K562 (cell line): ENCODE results near the gene RBM20. TPM values are rescaled to one million over a fixed set of nuclear protein-coding genes. Genes with fewer than 3 reads are reported as not detected.

ENCODE experiments used
- CLOCK ChIP-seq: fragments of 250-450 bp; sonication (Bioruptor Pico); IDR thresholded peaks from 2 replicates; pipeline ENCODE4 v1.4.0; 2020; ENCODE audit warnings: mild to moderate bottlenecking, moderate library complexity, borderline replicate concordance
- HNRNPH1 ChIP-seq: fragments of 200-400 bp; formaldehyde crosslinking; optimal IDR thresholded peaks from 2 replicates; pipeline ENCODE3; 2017; ENCODE audit warnings: low read depth, mild to moderate bottlenecking, low read length, moderate library complexity
- HNRNPL ChIP-seq: fragments of 200-400 bp; formaldehyde crosslinking; IDR thresholded peaks from 2 replicates; pipeline ENCODE4 v1.6.1; 2017; ENCODE audit warnings: low read depth, mild to moderate bottlenecking, low read length
- MLLT1 ChIP-seq, 2 experiments: fragments of 450-650 bp; IDR thresholded peaks; 2 replicates each; pipeline ENCODE4 v1.6.1; 2016
- NFE2L1 ChIP-seq: fragments of 450-650 bp; IDR thresholded peaks from 2 replicates; pipeline ENCODE4 v1.6.1; 2016; ENCODE audit warnings: missing genetic modification characterization, low read depth, mild to moderate bottlenecking, missing compliant biosample characterization, moderate library complexity, borderline replicate concordance
- PREB ChIP-seq: sonication (generic); formaldehyde crosslinking; IDR thresholded peaks from 2 replicates; pipeline ENCODE4 v1.8.1; 2023; ENCODE audit warnings: mild to moderate bottlenecking, missing genetic modification reagents
- THRAP3 ChIP-seq: fragments of 450-650 bp; IDR thresholded peaks from 2 replicates; pipeline ENCODE4 v1.6.1; 2016; ENCODE audit warnings: mild to moderate bottlenecking, inconsistent platforms, borderline replicate concordance
- ZBTB11 ChIP-seq, 3 experiments: fragments of 200-800 bp in 1 of 3; fragments of 250-450 bp in 1 of 3; fragments of 450-650 bp in 1 of 3; sonication (Bioruptor Pico) in 1 of 3; sonication (Bioruptor generic) in 1 of 3; formaldehyde crosslinking in 1 of 3; IDR thresholded peaks; 2 replicates each; pipeline versions ENCODE4 v1.6.1 to v1.8.0; 2016 to 2022; ENCODE audit warnings: mild to moderate bottlenecking in 2 of 3, missing genetic modification characterization in 2 of 3, missing compliant biosample characterization in 1 of 3, moderate library complexity in 1 of 3
- ZNF217 ChIP-seq: sonication (generic); formaldehyde crosslinking; IDR thresholded peaks from 2 replicates; pipeline ENCODE4 v1.8.0; 2022; ENCODE audit warnings: mild to moderate bottlenecking, missing genetic modification reagents
- ZNF395 ChIP-seq: fragments of 200-800 bp; sonication (Bioruptor generic); IDR thresholded peaks from 2 replicates; pipeline ENCODE4 v1.6.1; 2017; ENCODE audit warnings: missing genetic modification characterization, missing compliant biosample characterization
- ZNF398 ChIP-seq: fragments of 250-450 bp; sonication (Bioruptor Pico); IDR thresholded peaks from 2 replicates; pipeline ENCODE4 v1.8.0; 2021; ENCODE audit warnings: moderate library complexity, mild to moderate bottlenecking, inconsistent platforms
- ZNF431 ChIP-seq: sonication (generic); formaldehyde crosslinking; IDR thresholded peaks from 2 replicates; pipeline ENCODE4 v1.8.0; 2022; ENCODE audit warnings: mild to moderate bottlenecking, missing genetic modification reagents
- polyA plus RNA-seq, 8 experiments: library from polyadenylated mRNA; depleted of rRNA in 4 of 8; stranded (reverse) in 5 of 8; unstranded in 3 of 8; fragments of >200 nt; fragmentation: Nextera tagmentation in 2 of 8; fragmentation: Illumina TruSeq in 1 of 8; extraction: Ambion mirVana in 2 of 8; extraction: Trizol in 1 of 8; gene quantifications; 2 replicates each; pipeline versions ENCODE4 v1.2.1 to v1.2.3, GENCODE V29; 2011 to 2014; ENCODE audit warnings: inconsistent platforms in 1 of 8, missing spikeins in 1 of 8
- total RNA-seq, 7 experiments: library from RNA; depleted of rRNA in 6 of 7; stranded (reverse); fragments of >200 nt in 6 of 7; fragmentation: Illumina TruSeq in 2 of 7; extraction: Trizol in 2 of 7; gene quantifications; 2 replicates each; pipeline versions ENCODE4 v1.2.1 to v1.2.3, GENCODE V29; 2011 to 2021; ENCODE audit warnings: low replicate concordance in 1 of 7

RBM20 gene
- total and polyA plus RNA-seq, 9 of the 15 experiments (the other 6 are each of a cell fraction or from before 2014, with no cell fraction given), result 0.63 to 5.7 (median 3.2) TPM

GRCh38 chr10:110857265-110858171 is 213.4 kb downstream of the RBM20 start (continued):
- no peak for TF ChIP-seq ZNF398 (CRISPR knock-in tag)
- no peak for TF ChIP-seq HNRNPH1
- TF ChIP-seq ZNF431, result no peak
- TF ChIP-seq THRAP3, result no peak
- TF ChIP-seq ZBTB11 (CRISPR knock-in tag; IDR thresholded peaks at IDR 0.05), result no peak
- no peak for TF ChIP-seq CLOCK
- TF ChIP-seq ZNF217, result no peak
- no peak for TF ChIP-seq HNRNPL
- TF ChIP-seq NFE2L1 (tag), result no peak
- TF ChIP-seq PREB (CRISPR knock-in tag), result no peak
- no peak for TF ChIP-seq ZNF395 (CRISPR knock-in tag)
- TF ChIP-seq MLLT1 (IDR thresholded peaks at IDR 0.05), result no peak
